Tibial nerve (tissue), 4 donors: ENCODE data around the gene TTC28. TPM values are rescaled to one million over a fixed set of nuclear protein-coding genes. Genes with fewer than 3 reads are reported as not detected.
A peak's percentile ranks its signal among the peaks of the same experiment; 100 is the strongest.

Experiments used
- DNase-seq, 2 donors: peaks; one replicate each; pipeline ENCODE4 v3.0.0-alpha.2; 2019; ENCODE audit warnings: low spot score in 2 of 2
- H3K27ac ChIP-seq, 4 donors: fragments of 200-600 bp; sonication (generic) in 3 of 4; one replicate each; pipeline ENCODE4 v1.5.1; 2017 to 2019; ENCODE audit warnings: mild to moderate bottlenecking in 1 of 4
- H3K27me3 ChIP-seq, 2 donors: fragments of 200-600 bp; sonication (generic) in 1 of 2; one replicate each; pipeline versions ENCODE4 v1.5.1 to v1.6.0; 2017 to 2019
- H3K36me3 ChIP-seq, 3 donors: fragments of 200-600 bp; sonication (generic); one replicate each; pipeline ENCODE4 v1.5.1; 2018 to 2019
- H3K4me1 ChIP-seq, 4 donors: fragments of 200-600 bp; sonication (generic) in 3 of 4; one replicate each; pipeline ENCODE4 v1.5.1; 2017 to 2019
- H3K4me3 ChIP-seq, 4 donors: fragments of 200-600 bp; sonication (generic) in 3 of 4; one replicate each; pipeline ENCODE4 v1.5.1; 2017 to 2019; ENCODE audit warnings: mild to moderate bottlenecking in 1 of 4, moderate library complexity in 1 of 4
- H3K9me3 ChIP-seq, 4 donors: fragments of 200-600 bp; sonication (generic) in 3 of 4; one replicate each; pipeline ENCODE4 v1.5.1; 2017 to 2019
- CTCF ChIP-seq, 5 experiments: fragments of 200-600 bp in 3 of 5; fragments of 450-650 bp in 2 of 5; sonication (generic) in 3 of 5; IDR thresholded peaks; one replicate each; pipeline ENCODE4 v1.5.1; 2016 to 2019; ENCODE audit warnings: antibody characterized with exemption in 5 of 5, mild to moderate bottlenecking in 3 of 5, moderate library complexity in 2 of 5
- EP300 ChIP-seq, 2 donors: sonication (generic); formaldehyde crosslinking; IDR thresholded peaks; one replicate each; pipeline ENCODE4 v1.6.1; 2017; ENCODE audit warnings: antibody characterized with exemption in 2 of 2, mild to moderate bottlenecking in 1 of 2
- POLR2A ChIP-seq, 2 donors: fragments of 450-650 bp; IDR thresholded peaks; one replicate each; pipeline ENCODE4 v1.6.1; 2017; ENCODE audit warnings: antibody characterized with exemption in 2 of 2, mild to moderate bottlenecking in 2 of 2, moderate library complexity in 2 of 2
- WGBS, 2 donors: methylation state at CpG; one replicate each; pipeline ENCODE4 v1.1.5; 2018; 5-methylcytosine and 5-hydroxymethylcytosine counted together
- total RNA-seq, 4 donors: library from RNA; depleted of rRNA; stranded (reverse); fragments of >200 nt; gene quantifications; one replicate each; pipeline ENCODE4 v1.1.0, GENCODE V29; 2016

The TTC28 gene
- total RNA-seq, 4 donors from 2014 or later, result 83.9 to 177 (median 128) TPM

- peaks cover 0 to 9% (median 0%) of the 10 kb centered on the region in 4 donors for H3K4me1 ChIP-seq
- no peak overlapping the region for H3K27ac ChIP-seq
- TF ChIP-seq EP300 (IDR thresholded peaks at IDR 0.05), result no peak
- no peak for TF ChIP-seq POLR2A (IDR thresholded peaks at IDR 0.05)
- peak; percentile 24 to 72 (median 47) for TF ChIP-seq CTCF (IDR thresholded peaks at IDR 0.05)
- H3K9me3 ChIP-seq, result no peaks in the 10 kb centered on the region
- no peaks in the 10 kb centered on the region for H3K36me3 ChIP-seq
- no peak overlapping the region for H3K4me3 ChIP-seq
- WGBS, 2 donors, result 52 to 53% methylated on average over 3 of the region's 3 CpGs
- no peaks in the 10 kb centered on the region for H3K27me3 ChIP-seq
- DNase-seq, result no peak
Observed at GRCh38 chr22:28600546-28601143, 79.0 kb downstream of the TTC28 start.

DNA sequence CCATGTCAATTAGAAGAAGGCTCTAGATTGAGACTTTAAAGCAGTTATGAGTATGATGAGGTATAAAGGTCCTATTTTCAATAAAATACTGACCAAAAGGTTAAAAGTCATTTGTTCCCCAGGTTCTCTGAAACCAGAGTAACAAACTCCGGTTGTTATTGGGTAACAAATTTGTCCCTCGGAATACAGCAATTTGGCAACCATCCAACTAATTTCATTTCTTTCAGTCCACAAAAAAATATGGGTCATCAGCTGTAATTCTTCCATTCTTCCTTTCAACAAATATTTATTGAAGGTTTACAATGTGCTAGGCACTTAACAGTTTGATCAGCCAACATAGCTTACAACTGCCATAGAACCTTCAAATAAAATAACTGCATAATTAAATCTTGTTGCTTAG, 79.9 kb downstream of the TTC28 start:
- H3K9me3 ChIP-seq, result no peaks in the 10 kb centered on the region
- H3K27me3 ChIP-seq, result no peaks in the 10 kb centered on the region
- no peak overlapping the region for H3K27ac ChIP-seq
- DNase-seq, result no peak
- H3K4me1 ChIP-seq, result peaks cover 0 to 13% (median 3%) of the 10 kb centered on the region in 4 donors
- 29 to 38% methylated on average over 2 of the region's 2 CpGs for WGBS, 2 donors
- TF ChIP-seq EP300 (IDR thresholded peaks at IDR 0.05), result no peak
- TF ChIP-seq POLR2A (IDR thresholded peaks at IDR 0.05), result no peak
- TF ChIP-seq CTCF (IDR thresholded peaks at IDR 0.05), result no peak
- no peaks in the 10 kb centered on the region for H3K36me3 ChIP-seq
- H3K4me3 ChIP-seq, result no peak overlapping the region

- H3K27me3 ChIP-seq, result no peaks in the 10 kb centered on the region
- no peak for TF ChIP-seq EP300 (IDR thresholded peaks at IDR 0.05)
- TF ChIP-seq POLR2A (IDR thresholded peaks at IDR 0.05), result no peak
- TF ChIP-seq CTCF (IDR thresholded peaks at IDR 0.05), result no peak
- no peak overlapping the region for H3K4me3 ChIP-seq
- no peaks in the 10 kb centered on the region for H3K36me3 ChIP-seq
- H3K9me3 ChIP-seq, result no peaks in the 10 kb centered on the region
- no peak overlapping the region for H3K27ac ChIP-seq
- DNase-seq, result no peak
- peaks cover 0 to 18% (median 4%) of the 10 kb centered on the region in 4 donors for H3K4me1 ChIP-seq
- 76 to 79% methylated on average over 3 of the region's 3 CpGs for WGBS, 2 donors
Observed at GRCh38 chr22:28597665-28598064, 82.0 kb downstream of the TTC28 start.

DNA sequence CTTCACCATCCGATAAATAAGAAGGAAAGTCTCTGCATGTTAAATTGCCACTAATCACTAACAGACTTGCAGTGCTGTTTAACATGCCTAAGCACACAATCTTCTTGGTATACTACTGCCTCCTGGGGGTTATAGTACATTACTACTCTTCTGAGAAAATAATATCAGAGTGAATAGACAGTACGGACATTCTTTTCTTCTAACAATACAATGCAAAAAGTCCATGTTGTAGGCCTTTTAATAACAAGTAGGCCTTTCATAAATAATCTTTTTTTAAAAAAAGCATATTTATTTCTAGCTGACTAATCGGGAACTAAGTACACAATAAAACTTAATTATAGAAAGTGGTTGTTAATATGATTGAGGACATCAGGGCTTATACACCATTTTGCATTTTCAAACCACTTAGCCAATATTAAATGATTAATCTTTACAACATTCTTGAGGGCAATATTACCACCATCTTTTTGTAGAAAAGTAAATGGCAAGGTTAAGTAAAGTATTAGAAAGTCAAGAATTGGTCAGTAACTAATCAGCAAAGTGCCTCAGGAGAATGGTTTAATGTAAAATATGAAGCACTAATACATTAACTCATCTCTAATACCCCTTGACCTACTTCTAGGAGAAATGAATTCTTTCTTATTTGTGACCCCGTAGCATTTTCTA, 84.7 kb downstream of the TTC28 start:
- Histone ChIP-seq H3K27me3 (no peaks in the 10 kb centered on the region), H3K4me1 (peaks cover 0 to 18% (median 4%) of the 10 kb centered on the region in 4 donors), H3K4me3 (no peak overlapping the region), H3K9me3 (no peaks in the 10 kb centered on the region), H3K36me3 (no peaks in the 10 kb centered on the region), H3K27ac (no peak overlapping the region)
- TF ChIP-seq CTCF (IDR thresholded peaks at IDR 0.05) (peak; percentile 52 to 86 (median 71)), EP300 (IDR thresholded peaks at IDR 0.05) (no peak)
- no peak for DNase-seq
- 13 to 20% methylated on average over 4 of the region's 4 CpGs for WGBS, 2 donors

GRCh38 chr22:28594076-28594796, 85.4 kb downstream of the TTC28 start:
- H3K4me1 ChIP-seq, result peaks cover 0 to 18% (median 4%) of the 10 kb centered on the region in 4 donors
- no peak overlapping the region for H3K27ac ChIP-seq
- TF ChIP-seq EP300 (IDR thresholded peaks at IDR 0.05), result no peak
- TF ChIP-seq POLR2A (IDR thresholded peaks at IDR 0.05), result no peak
- TF ChIP-seq CTCF (IDR thresholded peaks at IDR 0.05), result no peak
- no peak for DNase-seq
- 60 to 62% methylated on average over 2 of the region's 2 CpGs for WGBS, 2 donors
- H3K36me3 ChIP-seq, result no peaks in the 10 kb centered on the region
- no peak overlapping the region for H3K4me3 ChIP-seq
- no peaks in the 10 kb centered on the region for H3K9me3 ChIP-seq
- no peaks in the 10 kb centered on the region for H3K27me3 ChIP-seq
